Measurements from ENCODE around the gene PSME1. TPM values are rescaled to one million over a fixed set of nuclear protein-coding genes. Genes with fewer than 3 reads are reported as not detected.

The PSME1 gene
- total and polyA plus RNA-seq, 10 of the 15 experiments (the other 5 are each of a cell fraction or from before 2014, with no cell fraction given), result 250 to 1,378 (median 412) TPM

- intact Hi-C loops (cut with micrococcal nuclease; ENCODE audit: unreplicated experiment) (loop anchor here (1.0 to 5.0 kb wide), 2 partner anchors 14 to 150 kb away; partner anchors contain the start of genes DHRS1, IRF9 and NOP9), in situ Hi-C loops (cut with MboI) (no loop called here)
- DNase-seq (ENCODE audit: low read depth, low spot score) (peak; percentile 92), ATAC-seq (peak; percentile 93), FAIRE-seq (peak; percentile 96)
- Histone ChIP-seq H3K9me3 (replicated peaks; ENCODE audit: control insufficient read depth, insufficient read depth, low read length) (no peaks in the 10 kb centered on the region; the same call in 2 of the 3 replicates), H3K79me2 (ENCODE audit: control insufficient read depth, insufficient read depth, low read length) (peaks cover 61% of the 10 kb centered on the region), H3K9ac (ENCODE audit: control insufficient read depth, insufficient read depth, low read length) (peak within 1 kb of the TSS; percentile 88), H3K36me3 (ENCODE audit: control insufficient read depth in 2 of 2, insufficient read depth in 2 of 2, low read length in 1 of 2) (peaks cover 18 to 41% of the 10 kb centered on the region in 2 experiments), H2AFZ (ENCODE audit: control insufficient read depth, low read depth, low read length) (peak within 1 kb of the TSS; percentile 66), H4K20me1 (ENCODE audit: control insufficient read depth, insufficient read depth) (no peaks in the 10 kb centered on the region), H3K27ac (ENCODE audit: control insufficient read depth, insufficient read depth) (peak within 1 kb of the TSS; percentile 94), H3K4me1 (ENCODE audit: control insufficient read depth, insufficient read depth, low read length) (peaks cover 11% of the 10 kb centered on the region), H3K4me2 (ENCODE audit: control insufficient read depth, insufficient read depth) (peak within 1 kb of the TSS; percentile 88), H3K4me3 (peak within 1 kb of the TSS; percentile 82), H3K27me3 (replicated peaks in 1 of 2; ENCODE audit: control insufficient read depth in 2 of 2, insufficient read depth in 2 of 2, low read length in 1 of 2) (no peaks in the 10 kb centered on the region)
- WGBS (ENCODE audit: insufficient coverage, insufficient replicate concordance, low lambda C conversion rate, missing lambda C conversion rate), result 2% methylated on average over 57 of the region's 57 CpGs
- ChIA-PET RAD21 (ENCODE audit: unreplicated experiment) (interaction anchor here (0.6 to 3.9 kb wide), 19 partner anchors 10 to 162 kb away, joined by 3 to 37 read pairs (median 6); partner anchors contain the start of genes CHMP4A, CIDEB, DCAF11 and IPO4), SMC1A (ENCODE audit: uncharacterized antibody, unreplicated experiment) (interaction anchor here (0.6 to 4.8 kb wide), 11 partner anchors 11 to 1178 kb away, joined by 3 to 54 read pairs (median 8); partner anchors contain the start of genes DCAF11, IPO4, IRF9 and NRL), POLR2A (interaction anchor here (0.6 to 5.8 kb wide), 25 partner anchors 9 to 827 kb away, joined by 3 to 99 read pairs (median 7); partner anchors contain the start of genes CHMP4A, CIDEB, DCAF11 and IPO4), CTCF (interaction anchor here (0.6 to 8.2 kb wide), 15 partner anchors 11 to 285 kb away, joined by 3 to 63 read pairs (median 6); partner anchors contain the start of genes CHMP4A, DCAF11, IRF9 and NRL)
- BruUV-seq (replicated peaks), result no TSS peak
- TF ChIP-seq RFX5 (IDR thresholded peaks at IDR 0.05; ENCODE audit: low read depth, low read length) (no peak; the same call in 1 of the 2 replicates), BACH1 (IDR thresholded peaks at IDR 0.05; ENCODE audit: borderline replicate concordance) (peak; percentile 36; the same call in 1 of the 2 replicates), CUX1 (IDR thresholded peaks at IDR 0.05; ENCODE audit: insufficient replicate concordance, low read depth, low read length) (no peak), HCFC1 (IDR thresholded peaks at IDR 0.05; ENCODE audit: low read length) (no peak), POLR2AphosphoS5 (IDR thresholded peaks at IDR 0.05; ENCODE audit: low read length) (no peak), PAX5 (IDR thresholded peaks at IDR 0.05; ENCODE audit: borderline replicate concordance, low read depth, low read length) (no peak), HDAC2 (IDR thresholded peaks at IDR 0.05) (no peak), TCF12 (IDR thresholded peaks at IDR 0.05; ENCODE audit: low read depth, low read length) (no peak), MYC (IDR thresholded peaks at IDR 0.05; ENCODE audit: insufficient read depth, insufficient read length, insufficient replicate concordance, low read length, severe bottlenecking) (no peak), ZNF207 (IDR thresholded peaks at IDR 0.05; ENCODE audit: borderline replicate concordance) (0 out of 2 replicates have a peak, but pooled peaks have one; percentile 37), NFYA (IDR thresholded peaks at IDR 0.05; ENCODE audit: borderline replicate concordance, low read depth, low read length) (no peak), ATF7 (IDR thresholded peaks at IDR 0.05; ENCODE audit: low read depth) (no peak), RBBP5 (conservative IDR thresholded peaks at IDR 0.05) (no peak), LARP7 (IDR thresholded peaks at IDR 0.05) (peak; percentile 86), WRNIP1 (IDR thresholded peaks at IDR 0.05; ENCODE audit: borderline replicate concordance, low read depth, low read length) (no peak), TARDBP (IDR thresholded peaks at IDR 0.05; ENCODE audit: borderline replicate concordance) (no peak), IRF3 (IDR thresholded peaks at IDR 0.05) (no peak; the same call in 1 of the 2 replicates), SP1 (IDR thresholded peaks at IDR 0.05; ENCODE audit: low read depth, low read length) (peak; percentile 84), STAT3 (IDR thresholded peaks at IDR 0.05; ENCODE audit: low read depth, low read length) (no peak)
Observed at GRCh38 chr14:24146978-24147760, 11.2 kb downstream of the PSME1 start, which contains the start of gene RNF31. RNF31 (plus strand) TSS chr14:24147498; CDS start chr14:24147699, 201 bp downstream.
